Stimulated activated naive CD8-positive, alpha-beta T cell treated with anti-CD3 and anti-CD28 coated beads, Interleukin-15, amount 100 ng/mL, for 72 hours (primary cell): Measurements from ENCODE around the gene SEMA4B.

ENCODE experiments used
- ATAC-seq: fragments of 150-1000 bp; cut with Tn5 transposase; 2 replicates; pipeline ENCODE4 v1.10.0; 2021; ENCODE audit warnings: mild to moderate bottlenecking, moderate library complexity
- DNase-seq, 2 donors: peaks; one replicate each; pipeline ENCODE4 v3.0.0; 2021 to 2022
- H3K27ac Mint-ChIP-seq, 2 donors: one replicate each; pipeline ENCODE4 v1.8.0; 2022; ENCODE audit warnings: mild to moderate bottlenecking in 2 of 2, mixed read lengths in 2 of 2, moderate library complexity in 2 of 2
- H3K27me3 Mint-ChIP-seq: one replicate; pipeline ENCODE4 v1.8.0; 2022; ENCODE audit warnings: mixed read lengths
- H3K4me1 Mint-ChIP-seq: one replicate; pipeline ENCODE4 v1.8.0; 2022; ENCODE audit warnings: mild to moderate bottlenecking, mixed read lengths
- H3K4me3 Mint-ChIP-seq, 2 donors: one replicate each; pipeline ENCODE4 v1.8.0; 2022; ENCODE audit warnings: mild to moderate bottlenecking in 2 of 2, mixed read lengths in 2 of 2, moderate library complexity in 1 of 2
- H3K9me3 Mint-ChIP-seq, 2 donors: one replicate each; pipeline ENCODE4 v1.8.0; 2022; ENCODE audit warnings: mixed read lengths in 2 of 2

SEMA4B gene

DNA sequence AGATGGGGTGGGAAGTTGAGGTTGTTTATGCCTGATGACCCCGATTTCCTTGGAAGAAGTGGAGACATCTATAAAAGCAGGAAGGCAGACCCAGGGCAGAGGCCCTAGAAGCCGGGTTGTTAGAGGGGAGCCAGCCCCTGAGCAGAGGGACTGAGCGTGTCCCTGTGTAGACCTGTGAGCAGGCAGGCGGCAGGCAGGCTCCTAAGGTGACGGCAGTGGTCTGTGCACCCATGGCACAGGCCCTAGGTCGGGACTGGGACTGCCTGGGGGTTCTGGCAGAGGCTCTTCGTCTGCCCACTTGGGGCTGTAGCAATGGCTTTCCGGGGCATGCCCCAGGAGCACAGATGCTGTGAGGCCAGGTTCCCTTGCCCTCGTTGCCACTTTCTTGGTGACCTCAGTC, 9.9 kb downstream of the SEMA4B start:
- H3K4me3 Mint-ChIP-seq: no peak overlapping the region
- H3K4me1 Mint-ChIP-seq: peaks cover 17% of the 10 kb centered on the region
- DNase-seq (no peak), ATAC-seq (no peak)
- H3K9me3 Mint-ChIP-seq: no peaks in the 10 kb centered on the region
- no peaks in the 10 kb centered on the region for H3K27me3 Mint-ChIP-seq
- H3K27ac Mint-ChIP-seq: peak overlapping the region in 1 of 2 donors; percentile 29

GRCh38 chr15:90211440-90212143, 10.5 kb downstream of the SEMA4B start:
- ATAC-seq (no peak), DNase-seq (no peak)
- no peaks in the 10 kb centered on the region for H3K27me3 Mint-ChIP-seq
- H3K27ac Mint-ChIP-seq: no peak overlapping the region
- no peak overlapping the region for H3K4me3 Mint-ChIP-seq
- H3K4me1 Mint-ChIP-seq: peaks cover 17% of the 10 kb centered on the region
- no peaks in the 10 kb centered on the region for H3K9me3 Mint-ChIP-seq

DNA sequence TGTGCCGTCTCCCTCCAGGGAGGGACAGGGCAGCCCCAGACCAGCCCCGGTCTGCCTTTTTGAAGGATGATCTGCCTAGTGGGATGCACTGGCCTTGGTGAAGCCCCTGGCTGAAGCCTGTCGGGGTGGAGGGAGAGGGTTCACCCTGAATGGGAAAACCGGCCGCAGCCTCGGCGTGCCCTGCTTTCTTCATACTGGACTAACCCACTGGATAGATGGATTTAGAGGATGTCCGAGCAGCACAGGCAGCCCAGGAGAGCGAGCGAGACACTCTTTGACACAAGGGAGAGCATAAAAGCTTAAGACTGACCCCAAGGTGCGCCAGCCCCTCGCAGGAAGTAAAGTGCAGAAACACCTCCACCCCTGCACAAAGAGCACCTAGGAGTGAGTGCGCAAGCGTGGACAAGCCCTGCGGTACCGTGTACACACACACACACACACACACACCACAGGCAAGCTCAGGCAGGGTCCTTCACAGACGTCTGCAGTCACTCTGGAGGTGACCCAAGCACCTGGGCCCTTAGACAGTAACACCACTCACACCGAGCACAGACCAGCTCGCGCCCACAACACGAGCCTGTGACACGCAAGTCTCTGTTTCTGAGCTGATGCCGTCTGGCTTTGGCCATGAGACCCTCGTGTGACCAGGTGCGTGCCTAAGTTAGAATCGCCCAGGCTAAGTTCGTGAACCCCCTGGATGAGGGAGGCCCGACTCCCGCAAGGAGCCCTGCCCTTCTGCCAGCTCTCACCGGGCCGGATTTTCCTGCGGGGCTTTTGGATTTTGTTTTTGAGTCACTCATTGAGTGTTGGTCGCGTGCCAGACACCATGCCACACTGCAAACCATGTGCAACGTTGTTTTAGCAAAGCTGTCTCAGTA, 11.3 kb downstream of the SEMA4B start:
- Mint-ChIP-seq H3K9me3 (no peaks in the 10 kb centered on the region), H3K27ac (no peak overlapping the region), H3K27me3 (no peaks in the 10 kb centered on the region), H3K4me3 (no peak overlapping the region), H3K4me1 (peaks cover 22% of the 10 kb centered on the region)
- no peak for ATAC-seq
- DNase-seq: no peak

GRCh38 chr15:90213122-90213817, 12.1 kb downstream of the SEMA4B start:
- Mint-ChIP-seq H3K4me1 (peaks cover 24% of the 10 kb centered on the region), H3K27me3 (no peaks in the 10 kb centered on the region), H3K9me3 (no peaks in the 10 kb centered on the region), H3K27ac (no peak overlapping the region), H3K4me3 (no peak overlapping the region)
- ATAC-seq (peak; percentile 49), DNase-seq (no peak)

GRCh38 chr15:90213818-90214204, 12.7 kb downstream of the SEMA4B start:
- DNase-seq: no peak
- H3K27ac Mint-ChIP-seq: no peak overlapping the region
- no peaks in the 10 kb centered on the region for H3K27me3 Mint-ChIP-seq
- ATAC-seq: no peak
- no peak overlapping the region for H3K4me3 Mint-ChIP-seq
- H3K9me3 Mint-ChIP-seq: no peaks in the 10 kb centered on the region
- peaks cover 24% of the 10 kb centered on the region for H3K4me1 Mint-ChIP-seq

DNA sequence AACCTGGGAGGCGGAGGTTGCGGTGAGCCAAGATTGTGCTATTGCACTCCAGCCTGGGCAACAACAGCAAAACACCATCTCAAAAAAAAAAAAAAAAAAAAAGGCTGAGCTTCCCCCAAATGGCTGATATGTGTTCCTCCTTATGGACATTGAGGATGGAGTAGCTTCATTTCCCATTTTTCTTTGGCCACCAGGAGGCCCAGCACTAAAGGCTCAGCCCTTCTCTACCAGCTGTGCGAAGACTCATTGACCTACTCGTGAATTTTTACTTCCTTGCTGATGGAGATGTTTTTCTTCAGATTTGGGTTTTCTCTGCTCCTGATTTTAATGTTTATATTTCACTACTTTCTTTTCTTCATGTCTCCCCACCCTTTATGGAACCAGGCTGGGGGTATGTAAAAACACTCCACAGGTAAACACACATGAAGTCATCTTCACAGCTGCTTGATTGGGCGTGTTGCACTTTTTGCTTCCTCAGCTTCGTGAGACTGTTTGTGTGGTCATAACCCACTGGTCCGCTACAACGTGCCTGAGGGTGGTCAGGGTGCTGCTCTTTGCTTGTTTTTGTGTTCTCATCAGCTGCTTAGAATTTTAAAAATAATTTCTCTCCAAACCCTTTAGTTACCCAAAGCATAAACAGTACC, 13.5 kb downstream of the SEMA4B start:
- ATAC-seq (no peak), DNase-seq (no peak)
- H3K9me3 Mint-ChIP-seq: no peaks in the 10 kb centered on the region
- H3K4me3 Mint-ChIP-seq: no peak overlapping the region
- peaks cover 24% of the 10 kb centered on the region for H3K4me1 Mint-ChIP-seq
- no peaks in the 10 kb centered on the region for H3K27me3 Mint-ChIP-seq
- peak overlapping the region in 1 of 2 donors; percentile 60 for H3K27ac Mint-ChIP-seq

- DNase-seq (no peak), ATAC-seq (no peak)
- Mint-ChIP-seq H3K9me3 (no peaks in the 10 kb centered on the region), H3K27me3 (no peaks in the 10 kb centered on the region), H3K4me1 (peaks cover 15% of the 10 kb centered on the region), H3K27ac (no peak overlapping the region), H3K4me3 (no peak overlapping the region)
These were observed 16.7 kb downstream of the SEMA4B start for GRCh38 chr15:90217671-90218394.

- peaks cover 15% of the 10 kb centered on the region for H3K4me1 Mint-ChIP-seq
- H3K27ac Mint-ChIP-seq: no peak overlapping the region
- no peaks in the 10 kb centered on the region for H3K9me3 Mint-ChIP-seq
- ATAC-seq (peak; percentile 85), DNase-seq (peak; percentile 60 to 61)
- no peak overlapping the region for H3K4me3 Mint-ChIP-seq
- no peaks in the 10 kb centered on the region for H3K27me3 Mint-ChIP-seq
These were observed 18.5 kb downstream of the SEMA4B start for GRCh38 chr15:90219421-90220141.

GRCh38 chr15:90221246-90221900, 20.2 kb downstream of the SEMA4B start:
- Mint-ChIP-seq H3K9me3 (no peaks in the 10 kb centered on the region), H3K27ac (no peak overlapping the region), H3K27me3 (no peaks in the 10 kb centered on the region), H3K4me3 (no peak overlapping the region), H3K4me1 (peaks cover 15% of the 10 kb centered on the region)
- ATAC-seq: peak; percentile 56
- peak in 1 of 2 donors; percentile 25 for DNase-seq

GRCh38 chr15:90222547-90222946, 21.4 kb downstream of the SEMA4B start:
- no peak for ATAC-seq
- Mint-ChIP-seq H3K4me1 (peaks cover 9% of the 10 kb centered on the region), H3K4me3 (no peak overlapping the region), H3K27ac (no peak overlapping the region), H3K27me3 (no peaks in the 10 kb centered on the region), H3K9me3 (no peaks in the 10 kb centered on the region)
- DNase-seq: no peak

- no peaks in the 10 kb centered on the region for H3K9me3 Mint-ChIP-seq
- no peaks in the 10 kb centered on the region for H3K27me3 Mint-ChIP-seq
- DNase-seq (no peak), ATAC-seq (no peak)
- H3K4me1 Mint-ChIP-seq: peaks cover 7% of the 10 kb centered on the region
- no peak overlapping the region for H3K27ac Mint-ChIP-seq
- no peak overlapping the region for H3K4me3 Mint-ChIP-seq
These were observed 22.5 kb downstream of the SEMA4B start for GRCh38 chr15:90223441-90224165.

GRCh38 chr15:90225047-90225446, 23.9 kb downstream of the SEMA4B start:
- no peak for DNase-seq
- Mint-ChIP-seq H3K27ac (no peak overlapping the region), H3K27me3 (no peaks in the 10 kb centered on the region), H3K4me3 (no peak overlapping the region), H3K9me3 (no peaks in the 10 kb centered on the region), H3K4me1 (peaks cover 13% of the 10 kb centered on the region)
- no peak for ATAC-seq

- Mint-ChIP-seq H3K27me3 (no peaks in the 10 kb centered on the region), H3K4me3 (no peak overlapping the region), H3K4me1 (peaks cover 20% of the 10 kb centered on the region), H3K27ac (peak overlapping the region in 1 of 2 donors; percentile 54), H3K9me3 (no peaks in the 10 kb centered on the region)
- DNase-seq (no peak), ATAC-seq (no peak)
These were observed 24.5 kb downstream of the SEMA4B start for GRCh38 chr15:90225504-90226234.
